HEK293 (cell line): Measurements from ENCODE around the gene C2CD2.

Experiments used
- CTCF ChIA-PET: fragments of 350-600 bp; formaldehyde crosslinking; extraction: SDS; loops from one replicate; lab custom pipeline; 2021; ENCODE audit warnings: antibody characterized with exemption; lab: Yijun Ruan, JAX
- POLR2A ChIA-PET: fragments of 300-600 bp; formaldehyde crosslinking; extraction: SDS; loops from one replicate; lab custom pipeline; 2020; ENCODE audit warnings: antibody characterized with exemption, inconsistent platforms; lab: Yijun Ruan, JAX
- H3K27ac ChIP-seq: fragments of 200-500 bp; sonication (Bioruptor generic); 2 replicates; pipeline ENCODE4 v1.5.1; 2014; ENCODE audit warnings: low read depth, low read length, control low read depth, inconsistent platforms; ENCODE audit errors: extremely low read depth
- H3K36me3 ChIP-seq, 2 experiments: fragments of 200-500 bp in 1 of 2; sonication (Bioruptor generic) in 1 of 2; 1 replicate in 1 of 2; 2 replicates in 1 of 2; pipeline ENCODE4 v1.5.1; 2014 to 2017; ENCODE audit warnings: inconsistent platforms in 2 of 2, low read length in 2 of 2; ENCODE audit not compliant: control insufficient read depth in 2 of 2, insufficient read depth in 1 of 2
- H3K4me1 ChIP-seq: fragments of 200-500 bp; sonication (Bioruptor generic); 2 replicates; pipeline ENCODE4 v1.5.1; 2014; ENCODE audit warnings: mild to moderate bottlenecking, low read length, inconsistent platforms; ENCODE audit not compliant: control insufficient read depth, insufficient read depth
- H3K4me3 ChIP-seq: 2 replicates; pipeline ENCODE4 v1.5.1; 2011; ENCODE audit warnings: low read depth, mild to moderate bottlenecking, control low read depth, low read length, moderate library complexity
- H3K9me3 ChIP-seq: fragments of 200-500 bp; sonication (Bioruptor generic); 2 replicates; pipeline ENCODE4 v1.5.1; 2014; ENCODE audit warnings: low read depth, low read length, inconsistent platforms; ENCODE audit not compliant: control insufficient read depth, insufficient read depth
- KLF7 ChIP-seq: fragments of 450-650 bp; formaldehyde crosslinking; IDR thresholded peaks from 2 replicates; pipeline ENCODE4 v1.5.1; 2016; ENCODE audit warnings: missing biosample characterization, missing genetic modification characterization, borderline replicate concordance
- KLF8 ChIP-seq: fragments of 450-650 bp; formaldehyde crosslinking; IDR thresholded peaks from 2 replicates; pipeline ENCODE4 v1.5.1; 2016; ENCODE audit warnings: missing biosample characterization, missing genetic modification characterization
- PRDM10 ChIP-seq: fragments of 450-650 bp; formaldehyde crosslinking; IDR thresholded peaks from 2 replicates; pipeline ENCODE4 v1.5.1; 2016; ENCODE audit warnings: missing biosample characterization, missing genetic modification characterization
- SP3 ChIP-seq: fragments of 450-650 bp; formaldehyde crosslinking; IDR thresholded peaks from 2 replicates; pipeline ENCODE4 v1.5.1; 2016; ENCODE audit warnings: missing biosample characterization, missing genetic modification characterization
- TRIM28 ChIP-seq: IDR thresholded peaks from 2 replicates; pipeline ENCODE4 v1.6.1; 2011; ENCODE audit warnings: low read length, control low read depth, borderline replicate concordance
- YY2 ChIP-seq: fragments of 450-650 bp; formaldehyde crosslinking; IDR thresholded peaks from 2 replicates; pipeline ENCODE4 v1.5.1; 2016; ENCODE audit warnings: missing biosample characterization, missing genetic modification characterization
- ZBTB1 ChIP-seq: fragments of 450-650 bp; formaldehyde crosslinking; IDR thresholded peaks from 2 replicates; pipeline ENCODE4 v1.5.1; 2016; ENCODE audit warnings: missing biosample characterization, missing genetic modification characterization
- ZNF132 ChIP-seq: fragments of 450-650 bp; formaldehyde crosslinking; IDR thresholded peaks from 2 replicates; pipeline ENCODE4 v1.5.1; 2017; ENCODE audit warnings: missing biosample characterization, missing genetic modification characterization, borderline replicate concordance
- ZNF138 ChIP-seq: fragments of 450-650 bp; formaldehyde crosslinking; IDR thresholded peaks from 2 replicates; pipeline ENCODE4 v1.5.1; 2016; ENCODE audit warnings: missing biosample characterization, missing genetic modification characterization, borderline replicate concordance
- ZNF155 ChIP-seq: fragments of 450-650 bp; formaldehyde crosslinking; IDR thresholded peaks from 2 replicates; pipeline ENCODE4 v1.5.1; 2016; ENCODE audit warnings: missing biosample characterization, missing genetic modification characterization
- ZNF169 ChIP-seq: fragments of 450-650 bp; formaldehyde crosslinking; IDR thresholded peaks from 2 replicates; pipeline ENCODE4 v1.5.1; 2016; ENCODE audit warnings: missing biosample characterization, missing genetic modification characterization
- ZNF350 ChIP-seq: fragments of 450-650 bp; formaldehyde crosslinking; IDR thresholded peaks from 2 replicates; pipeline ENCODE4 v1.5.0; 2017; ENCODE audit warnings: missing biosample characterization, mild to moderate bottlenecking, missing genetic modification characterization
- ZNF366 ChIP-seq: fragments of 450-650 bp; formaldehyde crosslinking; conservative IDR thresholded peaks from 2 replicates; pipeline ENCODE4 v1.5.1; 2016; ENCODE audit warnings: missing biosample characterization, missing genetic modification characterization
- ZNF423 ChIP-seq: fragments of 450-650 bp; formaldehyde crosslinking; IDR thresholded peaks from 2 replicates; pipeline ENCODE4 v1.5.1; 2016; ENCODE audit warnings: missing biosample characterization, missing genetic modification characterization
- ZNF501 ChIP-seq: fragments of 450-650 bp; formaldehyde crosslinking; IDR thresholded peaks from 2 replicates; pipeline ENCODE4 v1.5.1; 2016; ENCODE audit warnings: missing biosample characterization, missing genetic modification characterization
- ZNF549 ChIP-seq: fragments of 450-650 bp; IDR thresholded peaks from 2 replicates; pipeline ENCODE4 v1.5.1; 2018; ENCODE audit warnings: missing biosample characterization, missing genetic modification characterization, mild to moderate bottlenecking, inconsistent platforms, moderate library complexity
- ZNF561 ChIP-seq: fragments of 450-650 bp; IDR thresholded peaks from 2 replicates; pipeline ENCODE4 v1.5.1; 2018; ENCODE audit warnings: missing biosample characterization, missing genetic modification characterization, borderline replicate concordance
- ZNF596 ChIP-seq: fragments of 450-650 bp; IDR thresholded peaks from 2 replicates; pipeline ENCODE4 v1.5.0; 2018; ENCODE audit warnings: missing biosample characterization, mild to moderate bottlenecking, missing genetic modification characterization, moderate library complexity
- ZNF768 ChIP-seq: fragments of 450-650 bp; formaldehyde crosslinking; IDR thresholded peaks from 2 replicates; pipeline ENCODE4 v1.5.1; 2018; ENCODE audit warnings: missing biosample characterization, mild to moderate bottlenecking, missing genetic modification characterization
- ZNF837 ChIP-seq: fragments of 450-650 bp; formaldehyde crosslinking; IDR thresholded peaks from 2 replicates; pipeline ENCODE4 v1.5.1; 2016; ENCODE audit warnings: missing biosample characterization, missing genetic modification characterization
- ZSCAN16 ChIP-seq: fragments of 450-650 bp; formaldehyde crosslinking; IDR thresholded peaks from 2 replicates; pipeline ENCODE4 v1.5.1; 2016; ENCODE audit warnings: missing biosample characterization, missing genetic modification characterization
- TF ChIP-seq, protein P1 (sequence below): fragments of 450-650 bp; formaldehyde crosslinking; IDR thresholded peaks from 2 replicates; pipeline ENCODE4 v1.5.0; 2017; ENCODE audit warnings: missing biosample characterization, missing genetic modification characterization, borderline replicate concordance

The C2CD2 gene

GRCh38 chr21:41961753-41962152 is 7.9 kb upstream of the C2CD2 start (continued):
- TF ChIP-seq, protein P1, sequence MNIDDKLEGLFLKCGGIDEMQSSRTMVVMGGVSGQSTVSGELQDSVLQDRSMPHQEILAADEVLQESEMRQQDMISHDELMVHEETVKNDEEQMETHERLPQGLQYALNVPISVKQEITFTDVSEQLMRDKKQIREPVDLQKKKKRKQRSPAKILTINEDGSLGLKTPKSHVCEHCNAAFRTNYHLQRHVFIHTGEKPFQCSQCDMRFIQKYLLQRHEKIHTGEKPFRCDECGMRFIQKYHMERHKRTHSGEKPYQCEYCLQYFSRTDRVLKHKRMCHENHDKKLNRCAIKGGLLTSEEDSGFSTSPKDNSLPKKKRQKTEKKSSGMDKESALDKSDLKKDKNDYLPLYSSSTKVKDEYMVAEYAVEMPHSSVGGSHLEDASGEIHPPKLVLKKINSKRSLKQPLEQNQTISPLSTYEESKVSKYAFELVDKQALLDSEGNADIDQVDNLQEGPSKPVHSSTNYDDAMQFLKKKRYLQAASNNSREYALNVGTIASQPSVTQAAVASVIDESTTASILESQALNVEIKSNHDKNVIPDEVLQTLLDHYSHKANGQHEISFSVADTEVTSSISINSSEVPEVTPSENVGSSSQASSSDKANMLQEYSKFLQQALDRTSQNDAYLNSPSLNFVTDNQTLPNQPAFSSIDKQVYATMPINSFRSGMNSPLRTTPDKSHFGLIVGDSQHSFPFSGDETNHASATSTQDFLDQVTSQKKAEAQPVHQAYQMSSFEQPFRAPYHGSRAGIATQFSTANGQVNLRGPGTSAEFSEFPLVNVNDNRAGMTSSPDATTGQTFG (tag by site-specific recombination) = no peak
- TF ChIP-seq SP3 (tag by site-specific recombination) = no peak
- no peak for TF ChIP-seq ZBTB1 (tag by site-specific recombination)
- TF ChIP-seq ZNF501 (tag by site-specific recombination) = no peak
- TF ChIP-seq ZNF155 (tag by site-specific recombination) = no peak
- TF ChIP-seq KLF7 (tag by site-specific recombination) = no peak
- no peak for TF ChIP-seq ZNF138 (tag by site-specific recombination)
- TF ChIP-seq PRDM10 (tag by site-specific recombination) = no peak
- no peak for TF ChIP-seq ZNF423
- no peak for TF ChIP-seq ZNF561 (tag by site-specific recombination)
- TF ChIP-seq ZNF366 (tag by site-specific recombination) = no peak

- Histone ChIP-seq H3K4me1 (no peaks in the 10 kb centered on the region), H3K9me3 (no peaks in the 10 kb centered on the region), H3K27ac (no peak overlapping the region), H3K36me3 (no peaks in the 10 kb centered on the region), H3K4me3 (no peak overlapping the region)
- TF ChIP-seq ZNF549 (no peak), ZNF596 (tag by site-specific recombination) (no peak), ZNF169 (tag by site-specific recombination) (no peak), ZNF132 (no peak), TRIM28 (no peak), ZSCAN16 (tag by site-specific recombination) (no peak)
- ChIA-PET POLR2A (no interaction called here), CTCF (no interaction called here)
Observed at GRCh38 chr21:41961282-41961701, 7.5 kb upstream of the C2CD2 start.

- Histone ChIP-seq H3K4me1 (no peaks in the 10 kb centered on the region), H3K27ac (no peak overlapping the region), H3K9me3 (no peaks in the 10 kb centered on the region), H3K4me3 (no peak overlapping the region), H3K36me3 (no peaks in the 10 kb centered on the region)
- ChIA-PET POLR2A (no interaction called here), CTCF (interaction anchor here (0.6 kb wide), 1 partner anchor 11 kb away, joined by 3 read pairs; no protein-coding TSS in a partner anchor)
- TF ChIP-seq YY2 (tag by site-specific recombination) (no peak), ZNF350 (tag by site-specific recombination) (no peak), ZNF837 (no peak), KLF8 (tag by site-specific recombination) (no peak), ZNF768 (tag by site-specific recombination) (no peak)
Observed at GRCh38 chr21:41960386-41960785, 6.6 kb upstream of the C2CD2 start.
